ENCODE results near the gene KRT17.
"Not testable (repeated sequence)": the region's sequence is repeated elsewhere in the genome, so short reads cannot be mapped to it uniquely, and the experiment has no call there.

Gene KRT17

DNA sequence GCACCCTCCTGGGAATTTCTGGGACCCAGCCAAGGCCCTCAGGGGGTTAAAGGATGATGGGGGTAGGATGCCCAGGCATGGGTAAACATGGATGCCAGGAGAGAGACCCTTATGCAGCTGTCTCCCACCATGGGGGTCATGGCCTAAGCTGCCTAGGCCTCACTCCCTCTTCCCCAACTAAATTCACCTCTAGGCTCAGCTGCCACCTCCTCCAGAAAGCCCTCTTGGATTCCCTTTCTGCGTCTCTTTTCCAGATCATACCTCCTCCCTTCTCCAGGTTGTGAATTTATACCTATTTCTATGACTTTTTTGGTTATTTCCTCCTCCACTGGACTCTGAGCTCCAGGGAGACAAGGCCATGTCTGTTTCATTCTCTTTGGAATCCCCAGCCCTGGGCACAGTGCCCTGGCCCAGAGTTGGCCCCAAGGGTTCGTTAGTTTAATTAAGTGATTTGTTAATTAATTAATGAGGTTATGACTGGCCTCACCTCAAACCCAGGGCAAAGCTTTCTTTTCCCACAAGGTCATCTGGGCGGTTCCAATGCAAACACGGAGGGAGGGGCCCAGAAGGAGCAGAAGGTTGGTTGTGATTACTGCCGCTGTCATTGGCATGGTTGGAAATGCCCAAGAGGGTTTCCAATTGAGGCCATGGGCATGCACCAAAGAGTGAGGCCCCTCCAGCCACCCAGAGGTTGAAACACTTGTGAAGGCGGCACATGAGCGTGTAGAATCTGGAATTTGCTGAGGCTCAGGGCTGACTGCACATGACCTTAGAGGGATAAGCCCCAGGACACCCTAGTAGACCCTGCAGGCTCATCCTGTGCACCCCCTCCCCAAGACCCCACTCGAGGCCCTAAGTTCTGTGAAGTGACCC, 6.9 kb upstream of the KRT17 start:
- no peak for DNase-seq (ENCODE audit: low spot score)
- TF ChIP-seq, protein P1, sequence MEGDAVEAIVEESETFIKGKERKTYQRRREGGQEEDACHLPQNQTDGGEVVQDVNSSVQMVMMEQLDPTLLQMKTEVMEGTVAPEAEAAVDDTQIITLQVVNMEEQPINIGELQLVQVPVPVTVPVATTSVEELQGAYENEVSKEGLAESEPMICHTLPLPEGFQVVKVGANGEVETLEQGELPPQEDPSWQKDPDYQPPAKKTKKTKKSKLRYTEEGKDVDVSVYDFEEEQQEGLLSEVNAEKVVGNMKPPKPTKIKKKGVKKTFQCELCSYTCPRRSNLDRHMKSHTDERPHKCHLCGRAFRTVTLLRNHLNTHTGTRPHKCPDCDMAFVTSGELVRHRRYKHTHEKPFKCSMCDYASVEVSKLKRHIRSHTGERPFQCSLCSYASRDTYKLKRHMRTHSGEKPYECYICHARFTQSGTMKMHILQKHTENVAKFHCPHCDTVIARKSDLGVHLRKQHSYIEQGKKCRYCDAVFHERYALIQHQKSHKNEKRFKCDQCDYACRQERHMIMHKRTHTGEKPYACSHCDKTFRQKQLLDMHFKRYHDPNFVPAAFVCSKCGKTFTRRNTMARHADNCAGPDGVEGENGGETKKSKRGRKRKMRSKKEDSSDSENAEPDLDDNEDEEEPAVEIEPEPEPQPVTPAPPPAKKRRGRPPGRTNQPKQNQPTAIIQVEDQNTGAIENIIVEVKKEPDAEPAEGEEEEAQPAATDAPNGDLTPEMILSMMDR (IDR thresholded peaks at IDR 0.05; ENCODE audit: extremely low read depth, missing control alignments), result no peak

DNA sequence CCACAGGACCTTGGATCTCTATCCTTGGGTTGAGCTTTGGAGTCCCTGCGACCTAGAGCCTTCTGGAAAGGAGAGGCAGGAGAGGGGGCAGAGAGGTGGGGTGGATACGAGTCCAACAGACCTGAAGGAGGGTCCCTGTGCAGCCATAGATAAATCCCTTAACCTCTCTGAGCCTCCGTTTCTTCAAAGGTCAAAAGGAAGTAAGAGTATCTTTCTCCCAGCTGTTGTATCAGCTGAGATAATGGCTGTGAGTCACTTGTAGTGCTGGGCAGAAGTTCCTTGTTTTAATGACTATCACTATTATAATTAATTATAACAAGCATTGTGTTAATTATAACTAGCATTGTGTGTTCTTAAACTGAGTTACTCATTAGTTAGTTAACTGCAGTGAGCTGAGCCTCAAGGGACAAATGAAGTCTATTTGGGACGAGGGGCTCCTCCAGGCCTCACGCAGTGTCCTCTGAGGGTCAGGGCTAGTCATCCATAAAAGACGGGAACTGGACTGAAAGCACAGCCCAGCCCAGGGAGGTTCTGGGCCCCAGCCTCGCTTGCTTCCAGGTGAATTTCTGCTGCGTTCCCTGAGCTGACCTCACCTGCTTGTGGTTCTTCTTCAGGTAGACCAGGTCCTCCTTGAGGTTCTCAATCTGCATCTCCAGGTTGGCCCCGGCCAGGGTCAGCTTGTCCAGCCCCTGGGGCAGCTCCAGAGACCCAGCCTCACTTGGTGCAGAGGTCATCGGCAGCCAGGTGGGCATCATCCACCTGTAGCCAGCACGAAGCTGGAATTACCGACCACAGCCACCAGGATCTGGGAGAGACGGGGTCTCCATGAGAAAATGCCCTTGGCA, 5.7 kb upstream of the KRT17 start:
- TF ChIP-seq, protein P1 (IDR thresholded peaks at IDR 0.05; ENCODE audit: extremely low read depth, missing control alignments), result no peak
- no peak for DNase-seq (ENCODE audit: low spot score)

GRCh38 chr17:41629316-41629715, 4.9 kb upstream of the KRT17 start:
- TF ChIP-seq, protein P1 (IDR thresholded peaks at IDR 0.05; ENCODE audit: extremely low read depth, missing control alignments), result no peak

GRCh38 chr17:41628621-41629255, 4.4 kb upstream of the KRT17 start:
- not testable (repeated sequence) for DNase-seq (ENCODE audit: low spot score)

More at GRCh38 chr17:41629316-41629715, 4.9 kb upstream of the KRT17 start:
- DNase-seq (ENCODE audit: low spot score), result no peak

GRCh38 chr17:41628073-41628370, 3.6 kb upstream of the KRT17 start:
- not testable (repeated sequence) for DNase-seq (ENCODE audit: low spot score)

DNA sequence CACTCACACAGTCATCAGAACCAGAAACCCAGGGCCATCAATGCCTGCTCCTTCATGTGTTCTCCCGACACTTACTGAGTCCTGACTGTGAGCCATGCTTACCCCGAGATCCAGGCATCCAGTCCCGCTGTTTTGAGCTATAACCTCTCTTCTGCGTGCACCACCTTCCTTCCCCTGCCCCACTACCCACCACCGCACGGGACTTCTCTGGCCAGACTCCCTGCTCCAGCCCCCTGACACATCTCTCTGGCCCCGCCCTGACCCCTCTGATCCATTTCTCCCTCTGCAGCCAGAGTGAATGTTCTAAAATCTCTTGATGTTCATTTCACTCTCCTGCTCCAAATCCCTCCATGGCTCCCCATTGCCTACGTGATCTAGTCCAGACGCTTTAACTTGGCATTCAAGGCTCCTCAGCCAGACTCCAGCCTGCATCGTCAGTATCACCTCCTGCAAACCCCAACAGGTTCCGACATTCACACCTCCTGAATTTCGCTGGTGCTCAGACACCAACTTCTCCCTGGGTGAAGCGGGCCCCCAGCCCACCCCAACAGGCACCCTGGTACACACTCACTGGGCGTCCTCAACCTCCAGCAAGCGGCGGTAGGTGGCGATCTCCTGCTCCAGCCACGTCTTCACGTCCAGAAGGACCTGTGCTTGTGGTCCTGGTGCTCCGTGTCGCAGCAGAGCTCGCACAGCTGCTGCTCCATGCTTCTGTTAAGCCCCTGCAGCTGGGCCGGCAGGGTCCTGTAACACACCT, 3.1 kb upstream of the KRT17 start:
- TF ChIP-seq, protein P1 (IDR thresholded peaks at IDR 0.05; ENCODE audit: extremely low read depth, missing control alignments), result no peak
- no peak for DNase-seq (ENCODE audit: low spot score)

DNA sequence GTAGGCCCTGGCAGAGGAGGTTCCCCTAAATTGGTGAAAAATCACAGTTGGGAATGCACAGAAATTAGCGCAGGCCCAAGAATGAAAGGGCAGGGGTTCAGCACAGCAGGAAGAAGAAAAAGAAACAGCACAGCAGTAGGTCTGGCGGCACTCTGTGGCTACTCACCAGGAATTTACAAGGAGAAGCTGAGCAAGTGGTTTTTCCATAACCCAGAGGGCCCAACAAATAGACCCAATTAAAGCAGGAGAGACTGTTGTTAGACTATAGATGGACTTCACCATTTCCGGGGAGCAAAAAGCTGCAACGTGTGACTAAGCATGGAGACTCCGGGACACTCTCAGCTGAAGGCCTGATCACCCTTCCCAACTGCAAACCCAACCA, 2.5 kb upstream of the KRT17 start:
- not testable (repeated sequence) for DNase-seq (ENCODE audit: low spot score)

DNA sequence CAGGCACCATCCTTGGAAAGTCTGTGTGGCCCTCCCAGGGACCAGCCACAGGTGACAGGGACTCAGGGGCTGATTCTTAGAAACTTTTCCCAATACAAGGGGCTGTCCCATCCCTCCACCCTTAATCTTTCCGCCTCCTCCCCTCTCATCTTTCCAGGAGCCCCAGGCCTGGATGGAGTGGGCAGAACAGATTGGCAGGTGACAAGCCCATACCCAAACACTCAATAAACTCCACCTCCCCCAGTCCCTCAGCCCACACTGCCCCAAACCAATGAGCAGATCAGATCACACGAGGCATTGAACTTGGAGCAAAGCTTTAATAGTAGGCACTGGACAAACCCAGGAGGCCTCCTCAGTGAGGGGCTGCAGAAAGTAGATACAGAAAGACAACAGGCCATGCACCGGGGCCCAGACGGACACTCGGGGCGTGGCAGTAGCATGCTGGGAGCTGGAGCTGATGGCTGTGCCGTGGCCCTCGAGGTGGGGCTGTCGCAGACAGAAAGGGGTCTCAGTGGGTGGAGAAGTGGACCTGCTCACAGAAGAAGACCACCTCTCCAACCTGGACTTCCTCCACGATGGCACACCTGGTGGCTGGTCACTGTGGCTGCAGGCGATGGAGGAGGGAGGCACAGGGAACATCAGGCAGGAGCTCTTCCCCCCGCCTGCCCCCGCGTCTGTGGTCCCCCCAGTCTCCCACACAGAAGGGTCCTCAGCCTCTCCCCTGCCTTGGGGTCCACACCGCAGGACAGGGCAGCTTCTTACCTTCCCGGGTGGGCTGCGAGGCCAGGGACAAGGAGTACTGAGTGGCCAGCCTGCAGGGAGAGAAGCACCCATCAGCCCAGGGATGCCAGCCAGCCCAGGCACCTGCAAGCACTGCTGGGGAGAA, 1.9 kb upstream of the KRT17 start:
- DNase-seq (ENCODE audit: low spot score), result not testable (repeated sequence)
